ENCODE measurements around the gene MAML2.

The MAML2 gene

DNA sequence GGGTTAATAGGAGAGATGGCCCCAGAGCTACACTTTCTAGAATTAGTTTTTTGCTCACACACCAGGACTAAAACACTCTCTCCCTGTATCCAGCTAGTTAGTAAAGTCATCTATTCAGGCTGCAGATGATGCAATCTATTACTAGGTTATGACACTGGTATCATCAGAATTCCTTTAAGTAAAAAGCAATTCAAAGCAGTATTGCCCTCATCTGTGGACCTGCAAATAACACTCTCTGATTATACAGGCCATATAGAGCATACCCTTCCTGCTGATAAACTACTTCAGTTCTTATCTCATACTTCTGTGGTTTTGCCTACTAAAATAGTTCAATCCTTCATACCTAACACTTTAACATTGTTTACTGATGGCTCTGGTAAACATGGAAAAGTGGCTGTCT lies 405.6 kb downstream of the MAML2 start:
- H3K27ac ChIP-seq, result no peak overlapping the region
- ChIA-PET CTCF (interaction anchor here (0.9 kb wide), 1 partner anchor 7 kb away, joined by 3 read pairs; no protein-coding TSS in a partner anchor), POLR2A (ENCODE audit: low non-redundant PET) (no interaction called here)
- TF ChIP-seq, protein P1, sequence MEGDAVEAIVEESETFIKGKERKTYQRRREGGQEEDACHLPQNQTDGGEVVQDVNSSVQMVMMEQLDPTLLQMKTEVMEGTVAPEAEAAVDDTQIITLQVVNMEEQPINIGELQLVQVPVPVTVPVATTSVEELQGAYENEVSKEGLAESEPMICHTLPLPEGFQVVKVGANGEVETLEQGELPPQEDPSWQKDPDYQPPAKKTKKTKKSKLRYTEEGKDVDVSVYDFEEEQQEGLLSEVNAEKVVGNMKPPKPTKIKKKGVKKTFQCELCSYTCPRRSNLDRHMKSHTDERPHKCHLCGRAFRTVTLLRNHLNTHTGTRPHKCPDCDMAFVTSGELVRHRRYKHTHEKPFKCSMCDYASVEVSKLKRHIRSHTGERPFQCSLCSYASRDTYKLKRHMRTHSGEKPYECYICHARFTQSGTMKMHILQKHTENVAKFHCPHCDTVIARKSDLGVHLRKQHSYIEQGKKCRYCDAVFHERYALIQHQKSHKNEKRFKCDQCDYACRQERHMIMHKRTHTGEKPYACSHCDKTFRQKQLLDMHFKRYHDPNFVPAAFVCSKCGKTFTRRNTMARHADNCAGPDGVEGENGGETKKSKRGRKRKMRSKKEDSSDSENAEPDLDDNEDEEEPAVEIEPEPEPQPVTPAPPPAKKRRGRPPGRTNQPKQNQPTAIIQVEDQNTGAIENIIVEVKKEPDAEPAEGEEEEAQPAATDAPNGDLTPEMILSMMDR (conservative IDR thresholded peaks at IDR 0.05; ENCODE audit: low read depth), result no peak
- DNase-seq (ENCODE audit: low spot score), result no peak

- POLR2A ChIA-PET (ENCODE audit: low non-redundant PET), result no interaction called here
- DNase-seq (ENCODE audit: low spot score), result no peak
- no peak overlapping the region for H3K27ac ChIP-seq
- TF ChIP-seq, protein P1 (conservative IDR thresholded peaks at IDR 0.05; ENCODE audit: low read depth), result no peak
- CTCF ChIA-PET, result no interaction called here
Measured at GRCh38 chr11:95933594-95933993, 409.4 kb downstream of the MAML2 start.

DNA sequence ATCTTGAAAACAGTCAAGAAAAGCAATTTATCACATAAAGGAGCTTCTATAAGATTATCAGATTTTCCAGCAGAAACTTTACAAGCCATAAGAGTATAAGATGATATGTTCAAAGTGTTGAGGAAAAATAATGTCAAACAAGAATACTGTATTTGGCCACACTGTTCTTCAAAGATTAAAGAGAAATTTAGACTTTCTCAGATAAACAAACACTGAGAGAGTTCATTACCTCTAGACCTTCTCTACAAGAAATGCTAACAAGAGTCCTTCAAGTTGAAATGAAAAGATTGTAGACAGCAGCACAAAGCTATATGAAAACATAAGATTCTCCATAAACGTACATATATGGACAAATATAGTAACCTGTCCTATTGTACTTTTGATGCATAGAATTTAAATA lies 411.1 kb downstream of the MAML2 start:
- no peak overlapping the region for H3K27ac ChIP-seq
- ChIA-PET CTCF (no interaction called here), POLR2A (ENCODE audit: low non-redundant PET) (no interaction called here)
- no peak for DNase-seq (ENCODE audit: low spot score)
- TF ChIP-seq, protein P1 (conservative IDR thresholded peaks at IDR 0.05; ENCODE audit: low read depth), result no peak

GRCh38 chr11:95930948-95931347 lies 412.0 kb downstream of the MAML2 start:
- DNase-seq (ENCODE audit: low spot score), result no peak
- TF ChIP-seq, protein P1 (conservative IDR thresholded peaks at IDR 0.05; ENCODE audit: low read depth), result no peak
- CTCF ChIA-PET, result no interaction called here
- POLR2A ChIA-PET (ENCODE audit: low non-redundant PET), result no interaction called here
- H3K27ac ChIP-seq, result no peak overlapping the region

DNA sequence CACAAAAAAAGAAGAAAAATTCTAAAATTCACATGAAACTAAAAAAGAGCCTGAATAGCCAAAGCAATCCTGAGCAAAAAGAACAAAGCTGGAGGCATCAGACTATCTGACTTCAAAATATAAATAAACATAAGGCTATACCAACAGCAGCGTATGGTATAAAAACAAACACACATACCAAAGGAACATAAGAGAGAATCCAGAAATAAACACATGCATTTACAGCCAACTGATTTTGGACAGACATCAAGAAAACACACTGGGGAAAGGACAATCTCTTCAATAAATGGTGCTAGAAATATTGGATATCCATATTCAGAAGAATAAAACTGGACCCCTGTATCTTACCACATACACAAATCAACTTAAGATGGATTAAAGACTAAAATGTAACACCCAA lies 416.3 kb downstream of the MAML2 start:
- no peak overlapping the region for H3K27ac ChIP-seq
- TF ChIP-seq, protein P1 (conservative IDR thresholded peaks at IDR 0.05; ENCODE audit: low read depth), result no peak
- ChIA-PET POLR2A (ENCODE audit: low non-redundant PET) (no interaction called here), CTCF (interaction anchor here (0.5 kb wide), 1 partner anchor 128 kb away, joined by 4 read pairs; no protein-coding TSS in a partner anchor)
- no peak for DNase-seq (ENCODE audit: low spot score)
